B cell (primary cell): ENCODE results near the gene RAC3.

Experiments
- EZH2 ChIP-seq: IDR thresholded peaks from 2 replicates; pipeline ENCODE4 v1.6.1; 2012; ENCODE audit warnings: borderline replicate concordance, low read depth, mild to moderate bottlenecking, moderate library complexity, low read length; ENCODE audit not compliant: insufficient read depth, poor library complexity, severe bottlenecking
- TF ChIP-seq, protein P1 (sequence below): fragments of 200-600 bp; IDR thresholded peaks from one replicate; pipeline ENCODE4 v1.8.0; 2022; ENCODE audit warnings: antibody characterized with exemption, mild to moderate bottlenecking

GRCh38 chr17:82021900-82022309 lies 9.6 kb upstream of the RAC3 start:
- TF ChIP-seq, protein P1, sequence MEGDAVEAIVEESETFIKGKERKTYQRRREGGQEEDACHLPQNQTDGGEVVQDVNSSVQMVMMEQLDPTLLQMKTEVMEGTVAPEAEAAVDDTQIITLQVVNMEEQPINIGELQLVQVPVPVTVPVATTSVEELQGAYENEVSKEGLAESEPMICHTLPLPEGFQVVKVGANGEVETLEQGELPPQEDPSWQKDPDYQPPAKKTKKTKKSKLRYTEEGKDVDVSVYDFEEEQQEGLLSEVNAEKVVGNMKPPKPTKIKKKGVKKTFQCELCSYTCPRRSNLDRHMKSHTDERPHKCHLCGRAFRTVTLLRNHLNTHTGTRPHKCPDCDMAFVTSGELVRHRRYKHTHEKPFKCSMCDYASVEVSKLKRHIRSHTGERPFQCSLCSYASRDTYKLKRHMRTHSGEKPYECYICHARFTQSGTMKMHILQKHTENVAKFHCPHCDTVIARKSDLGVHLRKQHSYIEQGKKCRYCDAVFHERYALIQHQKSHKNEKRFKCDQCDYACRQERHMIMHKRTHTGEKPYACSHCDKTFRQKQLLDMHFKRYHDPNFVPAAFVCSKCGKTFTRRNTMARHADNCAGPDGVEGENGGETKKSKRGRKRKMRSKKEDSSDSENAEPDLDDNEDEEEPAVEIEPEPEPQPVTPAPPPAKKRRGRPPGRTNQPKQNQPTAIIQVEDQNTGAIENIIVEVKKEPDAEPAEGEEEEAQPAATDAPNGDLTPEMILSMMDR: no peak
- TF ChIP-seq EZH2: no peak
